Natural killer cell treated with Interleukin-12 subunit alpha and Interleukin-12 subunit beta and Interleukin-15 and Interleukin-18, amount 100 ng/mL, for 72 hours (primary cell): Measurements from ENCODE around the gene NOS3. TPM values are rescaled to one million over a fixed set of nuclear protein-coding genes. Genes with fewer than 3 reads are reported as not detected.

Experiments
- ATAC-seq, 2 donors: fragments of 150-1000 bp; cut with Tn5 transposase in 1 of 2; sonication (Bioruptor Pico), chemical (Tn5 transposase) in 1 of 2; 2 replicates each; pipeline ENCODE4 v1.10.0; 2021
- DNase-seq: peaks from one replicate; pipeline ENCODE4 v3.0.0; 2022; ENCODE audit warnings: low spot score
- H3K27ac Mint-ChIP-seq, 2 donors: 1 replicate in 1 of 2; 2 replicates in 1 of 2; pipeline ENCODE4 v1.8.0; 2022; ENCODE audit warnings: mixed read lengths in 2 of 2, mild to moderate bottlenecking in 1 of 2, moderate library complexity in 1 of 2
- H3K27me3 Mint-ChIP-seq, 2 donors: 1 replicate in 1 of 2; 2 replicates in 1 of 2; pipeline ENCODE4 v1.8.0; 2022; ENCODE audit warnings: mixed read lengths in 2 of 2
- H3K36me3 Mint-ChIP-seq: one replicate; pipeline ENCODE4 v1.8.0; 2022; ENCODE audit warnings: mixed read lengths
- H3K4me1 Mint-ChIP-seq, 2 donors: 1 replicate in 1 of 2; 2 replicates in 1 of 2; pipeline ENCODE4 v1.8.0; 2022; ENCODE audit warnings: low read depth in 2 of 2, mixed read lengths in 2 of 2, mild to moderate bottlenecking in 1 of 2
- H3K4me3 Mint-ChIP-seq: one replicate; pipeline ENCODE4 v1.8.0; 2022; ENCODE audit warnings: mixed read lengths
- H3K9me3 Mint-ChIP-seq: 2 replicates; pipeline ENCODE4 v1.8.0; 2022; ENCODE audit warnings: mixed read lengths
- total RNA-seq, 2 donors: library from RNA; stranded (reverse); gene quantifications; one replicate each; pipeline ENCODE4 v1.2.3, GENCODE V29; 2022

Gene NOS3
- total RNA-seq, 2 donors from 2014 or later: 1.2 to 8.0 TPM

DNA sequence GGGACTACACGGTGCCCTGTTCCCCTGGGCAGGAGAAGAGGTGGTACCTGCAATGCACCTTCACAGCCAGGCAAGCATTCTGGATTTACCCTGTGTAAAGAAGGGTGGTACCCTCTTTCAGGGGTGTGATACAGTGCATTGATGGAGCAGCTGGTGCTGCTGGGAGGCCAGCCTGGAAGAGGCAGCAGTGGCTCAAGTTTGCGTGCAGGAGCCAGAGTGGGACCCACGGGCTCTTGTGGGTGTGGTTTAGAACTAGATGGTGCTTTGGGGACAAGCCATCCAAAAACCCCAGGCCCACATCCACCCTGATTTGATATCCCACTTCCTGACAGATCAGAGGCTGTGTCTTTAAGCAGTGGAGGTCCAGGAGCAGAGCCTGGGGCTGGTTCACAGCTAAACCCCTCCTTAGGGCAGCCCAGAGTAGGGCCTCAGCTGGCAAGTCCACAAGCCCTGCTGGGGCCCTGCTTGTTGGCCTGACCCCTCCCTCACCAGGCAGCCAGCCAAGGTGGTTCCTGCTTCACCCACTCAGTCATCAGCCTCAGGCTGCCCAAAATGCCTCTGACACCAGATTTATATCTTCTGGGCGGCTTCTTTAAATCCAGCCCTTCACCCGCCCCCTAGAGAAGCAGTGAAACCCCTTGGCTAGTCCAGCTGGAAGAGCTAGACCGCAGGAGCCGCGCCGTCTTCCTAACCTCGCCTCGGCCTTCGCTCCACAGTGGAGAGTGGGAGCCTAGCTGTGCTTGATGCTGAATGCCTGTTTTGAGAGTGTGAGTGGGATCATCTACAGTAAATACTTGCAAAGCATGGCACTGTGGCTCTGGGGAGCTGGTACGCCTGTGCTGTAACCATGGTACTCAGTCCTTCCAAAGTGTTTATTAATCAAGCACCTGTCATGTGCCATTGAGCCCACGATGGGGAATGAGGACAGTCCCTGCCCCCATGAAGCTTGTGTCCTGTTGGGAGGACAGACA lies 56.1 kb downstream of the NOS3 start:
- Mint-ChIP-seq H3K4me1 (peaks cover 0 to 4% of the 10 kb centered on the region in 2 donors), H3K9me3 (no peaks in the 10 kb centered on the region), H3K4me3 (no peak overlapping the region), H3K27ac (no peak overlapping the region), H3K27me3 (no peaks in the 10 kb centered on the region), H3K36me3 (no peaks in the 10 kb centered on the region)
- ATAC-seq (no peak), DNase-seq (no peak)

GRCh38 chr7:151047976-151048815 lies 57.4 kb downstream of the NOS3 start, which contains the start of gene ASIC3:
Gene ASIC3 (plus strand): TSS chr7:151048531. CDS start chr7:151048886, 355 bp downstream.
- peaks cover 3 to 8% of the 10 kb centered on the region in 2 donors for H3K27me3 Mint-ChIP-seq
- H3K27ac Mint-ChIP-seq: no peak within 1 kb of the TSS
- H3K4me3 Mint-ChIP-seq: no peak within 1 kb of the TSS
- DNase-seq (no peak), ATAC-seq (no peak)
- H3K36me3 Mint-ChIP-seq: no peaks in the 10 kb centered on the region
- H3K9me3 Mint-ChIP-seq: no peaks in the 10 kb centered on the region
- H3K4me1 Mint-ChIP-seq: peaks cover 0 to 8% of the 10 kb centered on the region in 2 donors

DNA sequence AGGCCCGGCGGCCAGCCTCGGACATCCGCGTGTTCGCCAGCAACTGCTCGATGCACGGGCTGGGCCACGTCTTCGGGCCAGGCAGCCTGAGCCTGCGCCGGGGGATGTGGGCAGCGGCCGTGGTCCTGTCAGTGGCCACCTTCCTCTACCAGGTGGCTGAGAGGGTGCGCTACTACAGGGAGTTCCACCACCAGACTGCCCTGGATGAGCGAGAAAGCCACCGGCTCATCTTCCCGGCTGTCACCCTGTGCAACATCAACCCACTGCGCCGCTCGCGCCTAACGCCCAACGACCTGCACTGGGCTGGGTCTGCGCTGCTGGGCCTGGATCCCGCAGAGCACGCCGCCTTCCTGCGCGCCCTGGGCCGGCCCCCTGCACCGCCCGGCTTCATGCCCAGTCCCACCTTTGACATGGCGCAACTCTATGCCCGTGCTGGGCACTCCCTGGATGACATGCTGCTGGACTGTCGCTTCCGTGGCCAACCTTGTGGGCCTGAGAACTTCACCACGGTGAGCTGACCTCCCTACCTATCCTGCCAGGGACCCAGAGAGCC lies 58.2 kb downstream of the NOS3 start:
- ATAC-seq (no peak), DNase-seq (no peak)
- H3K4me3 Mint-ChIP-seq: no peak overlapping the region
- H3K9me3 Mint-ChIP-seq: no peaks in the 10 kb centered on the region
- peaks cover 3 to 8% of the 10 kb centered on the region in 2 donors for H3K27me3 Mint-ChIP-seq
- peaks cover 0 to 8% of the 10 kb centered on the region in 2 donors for H3K4me1 Mint-ChIP-seq
- no peaks in the 10 kb centered on the region for H3K36me3 Mint-ChIP-seq
- no peak overlapping the region for H3K27ac Mint-ChIP-seq

- no peak overlapping the region for H3K27ac Mint-ChIP-seq
- H3K9me3 Mint-ChIP-seq: no peaks in the 10 kb centered on the region
- H3K4me1 Mint-ChIP-seq: peaks cover 0 to 8% of the 10 kb centered on the region in 2 donors
- H3K4me3 Mint-ChIP-seq: no peak overlapping the region
- H3K36me3 Mint-ChIP-seq: no peaks in the 10 kb centered on the region
- ATAC-seq: peak; percentile 56 to 61
- H3K27me3 Mint-ChIP-seq: peaks cover 3 to 8% of the 10 kb centered on the region in 2 donors
- no peak for DNase-seq
These were observed 60.3 kb downstream of the NOS3 start for GRCh38 chr7:151051108-151051507.

DNA sequence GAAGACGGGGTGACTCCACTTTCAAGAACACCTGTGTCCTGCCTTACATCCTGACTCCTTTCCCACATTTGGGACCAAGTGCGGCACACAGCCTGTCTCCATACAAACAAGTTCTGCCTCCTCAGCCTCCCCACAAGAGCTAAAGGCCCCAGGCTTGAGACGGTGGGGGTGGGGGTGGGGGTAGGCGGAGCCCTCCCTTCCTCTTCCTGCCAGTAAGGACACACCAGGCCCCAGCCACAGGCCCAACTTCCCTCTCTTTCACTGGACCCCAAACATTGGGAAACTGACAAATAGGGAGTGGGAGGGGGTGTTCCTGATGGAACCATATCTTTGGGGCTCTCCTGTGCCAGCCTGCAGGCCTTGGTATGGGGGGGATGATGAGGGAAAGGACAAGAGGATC lies 62.3 kb downstream of the NOS3 start:
- no peak overlapping the region for H3K4me3 Mint-ChIP-seq
- H3K36me3 Mint-ChIP-seq: no peaks in the 10 kb centered on the region
- no peak overlapping the region for H3K27ac Mint-ChIP-seq
- peaks cover 3 to 8% of the 10 kb centered on the region in 2 donors for H3K27me3 Mint-ChIP-seq
- DNase-seq: no peak
- H3K9me3 Mint-ChIP-seq: no peaks in the 10 kb centered on the region
- H3K4me1 Mint-ChIP-seq: peaks cover 9 to 11% of the 10 kb centered on the region in 2 donors
- ATAC-seq: no peak

DNA sequence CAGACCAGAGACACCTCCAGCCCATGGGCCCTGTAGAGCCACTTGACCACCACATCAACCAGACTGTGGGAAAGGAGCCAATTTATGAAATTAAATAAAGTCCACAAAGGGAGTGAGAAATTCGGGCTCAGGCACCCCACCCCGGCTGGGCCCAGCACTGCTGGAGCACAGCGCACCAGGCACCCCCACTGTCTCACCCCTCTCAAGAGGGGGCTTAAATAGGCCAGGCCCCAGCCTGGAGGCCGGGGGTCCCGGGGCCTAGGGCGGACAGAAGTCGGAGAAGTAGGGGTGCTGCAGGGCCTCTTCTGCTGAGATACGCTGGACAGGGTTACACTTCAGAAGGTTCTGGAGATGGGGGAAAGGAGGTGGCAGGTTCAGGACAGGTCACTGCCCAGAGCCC lies 62.9 kb downstream of the NOS3 start:
- DNase-seq: no peak
- H3K36me3 Mint-ChIP-seq: no peaks in the 10 kb centered on the region
- H3K9me3 Mint-ChIP-seq: no peaks in the 10 kb centered on the region
- peaks cover 13 to 15% of the 10 kb centered on the region in 2 donors for H3K4me1 Mint-ChIP-seq
- H3K27me3 Mint-ChIP-seq: peaks cover 3 to 8% of the 10 kb centered on the region in 2 donors
- H3K27ac Mint-ChIP-seq: no peak overlapping the region
- H3K4me3 Mint-ChIP-seq: no peak overlapping the region
- no peak for ATAC-seq

DNA sequence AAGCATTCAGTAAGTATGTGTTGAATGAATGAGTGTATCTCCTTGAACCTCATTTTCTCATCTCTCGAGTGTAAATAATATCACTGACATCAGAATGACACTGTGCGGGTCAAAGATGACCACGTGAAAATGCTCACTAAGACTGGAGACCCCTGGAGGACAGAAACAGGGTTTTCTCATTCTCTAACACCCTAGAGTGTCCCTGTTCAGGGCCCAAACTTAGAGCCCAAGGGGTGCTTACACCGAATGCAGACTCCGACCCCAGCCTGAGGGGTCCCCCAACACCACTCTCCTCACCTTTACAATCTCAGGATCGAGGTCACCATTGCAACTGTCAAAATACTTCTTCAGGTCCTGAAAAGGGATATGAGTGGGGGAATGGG lies 65.5 kb downstream of the NOS3 start:
- H3K4me3 Mint-ChIP-seq: peak overlapping the region; percentile 93
- DNase-seq (no peak), ATAC-seq (no peak)
- H3K9me3 Mint-ChIP-seq: no peaks in the 10 kb centered on the region
- no peaks in the 10 kb centered on the region for H3K36me3 Mint-ChIP-seq
- H3K27ac Mint-ChIP-seq: no peak overlapping the region
- H3K27me3 Mint-ChIP-seq: peaks cover 3 to 8% of the 10 kb centered on the region in 2 donors
- peaks cover 21 to 22% of the 10 kb centered on the region in 2 donors for H3K4me1 Mint-ChIP-seq

DNA sequence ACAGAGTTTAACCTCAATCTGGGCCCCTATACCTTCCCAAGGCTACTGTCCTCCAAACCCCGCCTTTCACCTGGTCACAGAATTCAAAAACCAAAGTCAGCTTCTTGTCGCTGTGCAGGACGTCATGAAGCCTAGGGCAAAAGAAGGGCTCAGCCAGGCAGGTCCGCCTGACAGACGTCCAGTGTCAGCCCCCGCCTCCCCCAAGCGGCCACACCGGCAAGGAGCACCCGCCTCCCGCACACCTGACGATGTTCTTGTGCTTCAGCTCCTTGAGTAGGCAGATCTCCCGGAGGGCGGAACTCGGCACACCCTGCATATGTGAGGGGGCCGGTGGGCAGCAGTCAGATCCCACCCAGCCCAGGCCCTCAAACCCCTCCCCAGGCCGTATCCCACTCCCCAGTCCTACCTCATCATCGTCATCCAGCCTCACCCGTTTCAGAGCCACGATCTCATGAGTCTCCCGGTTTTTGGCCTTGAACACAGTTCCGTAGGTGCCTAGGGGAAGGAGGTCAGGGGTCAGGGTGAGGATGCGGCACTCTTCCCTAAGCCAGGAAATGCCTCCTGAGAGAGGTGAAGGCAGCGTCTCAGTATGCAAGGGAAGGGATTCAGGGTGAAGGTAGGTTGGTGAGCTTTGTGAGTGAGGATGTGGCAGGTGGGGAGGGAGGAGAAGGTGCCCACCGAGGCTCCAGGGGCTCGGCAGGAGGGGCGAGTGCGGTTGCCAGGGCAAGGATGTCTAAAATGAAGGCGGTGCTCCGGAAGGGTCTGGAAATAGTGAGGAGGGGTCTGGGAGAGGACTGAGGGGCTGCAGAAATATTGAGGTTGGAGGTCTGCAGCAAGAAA lies 66.1 kb downstream of the NOS3 start:
- H3K27me3 Mint-ChIP-seq: peaks cover 3 to 8% of the 10 kb centered on the region in 2 donors
- peak overlapping the region; percentile 83 to 92 for H3K27ac Mint-ChIP-seq
- ATAC-seq: no peak
- peaks cover 27 to 28% of the 10 kb centered on the region in 2 donors for H3K4me1 Mint-ChIP-seq
- H3K9me3 Mint-ChIP-seq: no peaks in the 10 kb centered on the region
- no peaks in the 10 kb centered on the region for H3K36me3 Mint-ChIP-seq
- DNase-seq: no peak
- peak overlapping the region; percentile 93 for H3K4me3 Mint-ChIP-seq

DNA sequence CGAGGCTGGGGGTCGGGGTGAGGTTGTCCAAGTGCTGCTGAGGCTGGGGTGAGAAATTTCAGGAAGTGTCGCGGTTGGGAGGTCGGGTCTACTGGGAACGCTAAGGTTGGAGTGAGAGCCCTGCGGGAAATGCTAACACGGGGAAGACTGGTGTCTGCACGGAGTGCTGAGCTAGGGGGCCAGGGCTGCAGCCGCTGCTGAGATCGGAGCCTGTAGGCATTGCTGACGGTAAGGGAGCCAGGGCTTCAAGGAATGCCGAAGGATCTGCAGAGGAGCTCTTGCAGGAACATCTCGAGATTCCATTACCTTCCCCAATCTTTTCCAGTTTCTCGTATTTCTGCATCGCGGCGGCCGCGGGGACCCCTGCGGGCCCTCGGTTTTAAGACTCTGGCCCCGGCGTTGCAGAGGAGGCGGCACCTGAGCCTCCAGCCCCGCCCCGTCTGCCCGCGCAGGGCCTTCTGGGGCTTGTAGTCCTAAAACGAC lies 66.7 kb downstream of the NOS3 start, which contains the start of gene CDK5:
Gene CDK5, minus strand, starts transcription at position 392 of the 483 bp plus-strand sequence. Its CDS starts 49 bp downstream, at position 343.
- H3K9me3 Mint-ChIP-seq: no peaks in the 10 kb centered on the region
- peaks cover 27 to 28% of the 10 kb centered on the region in 2 donors for H3K4me1 Mint-ChIP-seq
- no peaks in the 10 kb centered on the region for H3K36me3 Mint-ChIP-seq
- H3K4me3 Mint-ChIP-seq: peak within 1 kb of the TSS; percentile 93
- H3K27me3 Mint-ChIP-seq: peaks cover 2 to 4% of the 10 kb centered on the region in 2 donors
- ATAC-seq (peak in 1 of 2 donors; percentile 1), DNase-seq (no peak)
- H3K27ac Mint-ChIP-seq: peak within 1 kb of the TSS; percentile 83 to 92

DNA sequence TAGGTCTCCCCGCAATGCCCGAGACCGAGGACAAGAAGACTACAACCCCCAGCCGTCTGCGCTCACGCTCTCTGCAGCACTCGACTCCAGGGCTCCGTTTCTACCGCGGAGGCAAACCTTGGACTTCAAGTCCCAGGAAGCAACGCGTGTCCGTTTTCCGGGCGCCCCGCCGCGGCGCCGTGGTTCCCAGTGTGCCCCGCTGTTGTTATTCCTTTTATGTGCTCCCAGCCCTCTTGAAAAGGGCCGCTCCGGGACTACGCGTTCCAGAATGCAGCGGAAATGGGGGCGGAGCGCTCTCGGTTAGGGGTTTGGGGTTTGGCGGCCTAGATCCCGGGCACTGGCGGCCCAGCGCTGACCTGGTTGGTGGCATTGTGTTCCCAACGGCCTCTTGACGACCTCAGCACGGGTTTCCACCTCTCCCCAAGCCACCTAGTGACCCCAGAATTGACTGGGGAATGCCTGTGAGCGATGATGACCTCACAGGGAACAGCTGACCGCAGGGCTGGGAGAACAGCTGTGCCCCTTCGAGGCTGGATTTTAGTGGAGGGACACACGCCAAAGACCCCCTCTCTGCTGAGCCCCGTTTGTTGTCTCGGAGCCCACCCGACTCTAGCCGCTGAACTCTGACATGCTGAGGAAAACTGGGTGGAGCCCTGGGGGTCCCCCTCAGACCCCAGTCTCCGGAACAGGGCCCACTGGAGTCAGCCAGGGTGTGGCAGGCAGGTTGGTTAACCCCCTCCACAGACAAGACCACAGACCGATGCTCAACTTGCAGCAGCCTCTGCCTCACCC lies 67.4 kb downstream of the NOS3 start:
- Mint-ChIP-seq H3K27me3 (no peaks in the 10 kb centered on the region), H3K4me3 (peak overlapping the region; percentile 93), H3K36me3 (no peaks in the 10 kb centered on the region), H3K27ac (peak overlapping the region; percentile 83 to 92), H3K9me3 (no peaks in the 10 kb centered on the region), H3K4me1 (peaks cover 25 to 28% of the 10 kb centered on the region in 2 donors)
- ATAC-seq: peak; percentile 95 to 97
- DNase-seq: peak; percentile 98

GRCh38 chr7:151058781-151059366 lies 68.1 kb downstream of the NOS3 start:
- Mint-ChIP-seq H3K27me3 (no peaks in the 10 kb centered on the region), H3K9me3 (no peaks in the 10 kb centered on the region), H3K36me3 (no peaks in the 10 kb centered on the region), H3K4me1 (peaks cover 25 to 28% of the 10 kb centered on the region in 2 donors), H3K27ac (peak overlapping the region; percentile 83 to 92), H3K4me3 (peak overlapping the region; percentile 93)
- no peak for DNase-seq
- no peak for ATAC-seq
